ENCODE data around the gene NECTIN4. TPM values are rescaled to one million over a fixed set of nuclear protein-coding genes. Genes with fewer than 3 reads are reported as not detected.

Gene NECTIN4
- total RNA-seq, 1 donor from 2014 or later = not detected

DNA sequence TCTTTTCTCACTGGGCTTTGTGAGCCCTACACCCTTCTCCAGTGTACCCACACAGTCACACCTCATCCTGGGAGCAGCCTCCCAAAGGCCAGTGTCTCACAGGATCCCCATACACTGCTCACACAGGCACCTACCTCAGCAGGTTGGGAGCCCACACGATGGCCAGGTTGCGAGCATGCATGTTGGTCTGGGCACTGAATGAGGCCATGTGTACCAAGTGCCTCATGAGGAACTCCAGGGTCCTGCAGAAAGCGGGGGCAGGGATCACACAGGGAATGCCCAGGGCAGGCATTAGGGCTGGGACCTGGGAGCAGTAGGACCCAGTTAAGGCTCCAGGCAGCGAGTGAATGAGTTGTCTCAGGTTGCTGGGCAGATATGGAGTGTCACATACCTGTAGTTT is 35.1 kb downstream of the NECTIN4 start:
- peaks cover 79% of the 10 kb centered on the region for H3K36me3 Mint-ChIP-seq (ENCODE audit: low read depth)
- H3K4me3 Mint-ChIP-seq = no peak overlapping the region
- H3K4me1 Mint-ChIP-seq = peaks cover 7% of the 10 kb centered on the region

DNA sequence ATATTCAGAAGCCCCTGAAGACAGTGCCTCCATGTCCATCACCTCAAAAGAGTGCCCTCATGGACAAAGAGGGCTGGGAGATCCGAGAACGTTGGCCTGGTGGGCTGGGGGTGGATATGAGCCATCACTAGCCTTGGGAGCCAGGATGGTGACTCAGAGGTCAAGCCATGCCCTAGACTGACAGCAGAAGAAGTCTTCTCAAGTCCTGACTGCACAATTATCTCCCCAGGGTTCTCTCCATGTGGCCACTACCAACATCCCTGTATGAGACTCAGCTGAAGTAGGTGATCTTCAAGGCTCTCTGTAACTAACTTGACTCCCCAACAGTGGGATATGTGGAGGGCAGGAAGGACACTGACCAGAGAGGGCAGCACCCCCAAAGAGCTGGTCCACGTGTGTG is 36.5 kb downstream of the NECTIN4 start:
- peaks cover 16% of the 10 kb centered on the region for H3K4me1 Mint-ChIP-seq
- peaks cover 88% of the 10 kb centered on the region for H3K36me3 Mint-ChIP-seq (ENCODE audit: low read depth)
- ChIA-PET CTCF (interaction anchor here (1.4 kb wide), 1 partner anchor 19 kb away, joined by 3 read pairs; no protein-coding TSS in a partner anchor), POLR2A (interaction anchor here (1.1 kb wide), 1 partner anchor 16 kb away, joined by 3 read pairs; no protein-coding TSS in a partner anchor)
- H3K27me3 Mint-ChIP-seq = no peaks in the 10 kb centered on the region
- intact Hi-C loops (cut with micrococcal nuclease) = no loop called here
- no peak overlapping the region for H3K27ac Mint-ChIP-seq
- no peak for ATAC-seq (ENCODE audit: low read depth)
- no peak overlapping the region for H3K4me3 Mint-ChIP-seq
- TF ChIP-seq, protein P1, sequence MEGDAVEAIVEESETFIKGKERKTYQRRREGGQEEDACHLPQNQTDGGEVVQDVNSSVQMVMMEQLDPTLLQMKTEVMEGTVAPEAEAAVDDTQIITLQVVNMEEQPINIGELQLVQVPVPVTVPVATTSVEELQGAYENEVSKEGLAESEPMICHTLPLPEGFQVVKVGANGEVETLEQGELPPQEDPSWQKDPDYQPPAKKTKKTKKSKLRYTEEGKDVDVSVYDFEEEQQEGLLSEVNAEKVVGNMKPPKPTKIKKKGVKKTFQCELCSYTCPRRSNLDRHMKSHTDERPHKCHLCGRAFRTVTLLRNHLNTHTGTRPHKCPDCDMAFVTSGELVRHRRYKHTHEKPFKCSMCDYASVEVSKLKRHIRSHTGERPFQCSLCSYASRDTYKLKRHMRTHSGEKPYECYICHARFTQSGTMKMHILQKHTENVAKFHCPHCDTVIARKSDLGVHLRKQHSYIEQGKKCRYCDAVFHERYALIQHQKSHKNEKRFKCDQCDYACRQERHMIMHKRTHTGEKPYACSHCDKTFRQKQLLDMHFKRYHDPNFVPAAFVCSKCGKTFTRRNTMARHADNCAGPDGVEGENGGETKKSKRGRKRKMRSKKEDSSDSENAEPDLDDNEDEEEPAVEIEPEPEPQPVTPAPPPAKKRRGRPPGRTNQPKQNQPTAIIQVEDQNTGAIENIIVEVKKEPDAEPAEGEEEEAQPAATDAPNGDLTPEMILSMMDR (IDR thresholded peaks at IDR 0.05) = no peak
- H3K9me3 Mint-ChIP-seq = no peaks in the 10 kb centered on the region
- no peak for DNase-seq

More for the DNA sequence above, 35.1 kb downstream of the NECTIN4 start:
- ATAC-seq (ENCODE audit: low read depth) (no peak), DNase-seq (no peak)
- Mint-ChIP-seq H3K27ac (peak overlapping the region; percentile 35), H3K9me3 (no peaks in the 10 kb centered on the region), H3K27me3 (no peaks in the 10 kb centered on the region)
- CTCF ChIA-PET = no interaction called here
- TF ChIP-seq, protein P1 (IDR thresholded peaks at IDR 0.05) = no peak
- intact Hi-C loops (cut with micrococcal nuclease) = no loop called here
- POLR2A ChIA-PET = no interaction called here

DNA sequence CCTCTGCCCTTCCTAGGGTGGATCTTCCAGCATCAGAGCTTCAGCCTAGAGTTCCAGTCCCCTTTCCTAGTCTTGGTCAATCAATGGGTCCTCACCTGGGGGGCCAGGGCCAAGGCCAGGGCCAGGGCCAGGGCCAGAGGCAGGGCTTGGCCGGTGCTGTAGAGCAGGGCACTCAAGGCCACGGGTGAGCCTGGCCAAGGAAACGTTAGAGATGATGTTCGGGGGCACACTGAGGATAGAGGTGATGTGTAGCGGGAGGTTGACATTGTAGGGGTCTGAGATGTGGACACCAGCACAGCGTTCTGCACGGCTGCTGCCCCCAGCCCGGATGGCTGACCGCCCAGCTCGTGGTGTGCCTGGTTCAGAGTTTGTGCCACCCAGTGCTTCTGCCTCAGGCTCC is 38.1 kb downstream of the NECTIN4 start:
- no peaks in the 10 kb centered on the region for H3K27me3 Mint-ChIP-seq
- peaks cover 87% of the 10 kb centered on the region for H3K36me3 Mint-ChIP-seq (ENCODE audit: low read depth)
- no peak overlapping the region for H3K27ac Mint-ChIP-seq
- no peak overlapping the region for H3K4me3 Mint-ChIP-seq
- ATAC-seq (ENCODE audit: low read depth) (no peak), DNase-seq (no peak)
- peaks cover 27% of the 10 kb centered on the region for H3K4me1 Mint-ChIP-seq
- TF ChIP-seq, protein P1 (IDR thresholded peaks at IDR 0.05) = no peak
- intact Hi-C loops (cut with micrococcal nuclease) = no loop called here
- ChIA-PET POLR2A (interaction anchor here (0.7 to 1.6 kb wide), 3 partner anchors 15 to 18 kb away, joined by 3 to 8 read pairs (median 3); partner anchors contain the start of gene ARHGAP30), CTCF (no interaction called here)
- no peaks in the 10 kb centered on the region for H3K9me3 Mint-ChIP-seq

DNA sequence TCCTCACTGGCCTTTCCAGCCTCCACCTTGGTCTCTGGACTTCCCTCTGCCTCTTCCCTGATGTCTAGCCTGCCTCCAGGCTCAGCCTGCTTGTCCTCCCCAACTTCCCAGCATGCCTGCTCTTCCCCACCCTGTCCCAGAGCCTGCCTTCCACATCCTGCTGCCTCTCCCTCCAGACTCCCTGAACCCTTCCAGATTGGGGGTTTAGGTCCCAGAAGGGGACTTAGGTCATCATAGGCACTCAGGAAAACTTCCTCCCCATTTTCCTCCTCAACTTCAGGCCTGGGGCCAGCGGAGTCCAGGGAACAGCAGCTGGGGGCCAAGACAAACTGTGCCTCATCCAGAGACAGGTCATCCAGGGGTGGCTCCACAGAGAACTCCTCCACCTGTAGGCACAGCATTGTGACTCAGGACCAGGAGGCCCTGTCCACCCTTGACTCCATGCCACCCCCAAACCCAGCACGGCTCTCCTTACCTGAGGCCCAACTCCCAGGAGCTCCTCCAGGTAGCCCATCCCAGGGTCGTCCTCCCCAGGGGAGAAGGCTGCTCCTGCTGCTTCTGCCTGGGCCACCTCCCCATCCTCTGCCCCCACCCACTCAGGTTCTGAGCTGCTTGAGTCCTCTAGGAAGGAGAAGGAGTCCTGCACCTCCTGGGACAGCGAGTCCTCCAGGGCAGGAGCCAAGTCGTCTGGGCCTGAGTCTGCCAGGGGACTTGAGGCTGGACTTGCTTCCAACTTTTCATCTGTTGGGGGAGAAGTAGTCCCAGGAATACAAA is 40.2 kb downstream of the NECTIN4 start:
- ATAC-seq (ENCODE audit: low read depth) = no peak
- H3K9me3 Mint-ChIP-seq = no peaks in the 10 kb centered on the region
- DNase-seq = no peak
- peaks cover 41% of the 10 kb centered on the region for H3K4me1 Mint-ChIP-seq
- H3K36me3 Mint-ChIP-seq (ENCODE audit: low read depth) = peaks cover 88% of the 10 kb centered on the region
- POLR2A ChIA-PET = interaction anchor here (0.7 to 1.3 kb wide), 4 partner anchors 11 to 89 kb away, joined by 3 to 18 read pairs (median 4); partner anchors contain the start of gene TSTD1
- H3K4me3 Mint-ChIP-seq = peak overlapping the region; percentile 11
- TF ChIP-seq, protein P1 (IDR thresholded peaks at IDR 0.05) = no peak
- no peaks in the 10 kb centered on the region for H3K27me3 Mint-ChIP-seq
- CTCF ChIA-PET = no interaction called here
- intact Hi-C loops (cut with micrococcal nuclease) = loop anchor here (10.0 kb wide), 1 partner anchor 346 kb away; no protein-coding TSS in a partner anchor
- peak overlapping the region; percentile 100 for H3K27ac Mint-ChIP-seq
